NCI-H510A (cell line): ENCODE results near the gene SIRPG.

ENCODE experiments used
- DNase-seq: peaks from one replicate; lab custom pipeline; 2025; lab: John Stamatoyannopoulos, UW

Gene SIRPG

DNA sequence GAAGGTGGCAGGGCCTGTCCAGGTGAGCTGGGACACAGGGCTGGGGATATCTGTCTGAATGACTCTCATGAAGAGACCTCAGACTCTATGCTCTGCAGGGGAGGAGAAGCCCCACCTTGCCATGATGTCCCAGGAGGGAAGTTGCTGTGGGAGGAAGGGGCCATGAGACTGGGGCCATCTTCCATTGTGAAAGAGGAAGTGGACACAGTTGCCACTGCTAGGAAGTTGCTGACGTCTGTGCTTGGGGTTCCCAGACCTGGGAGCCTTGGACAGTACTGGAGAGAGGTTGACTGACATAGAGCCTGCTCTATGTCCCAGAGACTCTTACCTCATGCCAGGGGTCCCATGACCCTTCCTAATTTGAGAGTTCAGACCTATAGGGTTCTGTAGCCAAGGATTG lies 62.2 kb downstream of the SIRPG start:
- DNase-seq, result no peak

DNA sequence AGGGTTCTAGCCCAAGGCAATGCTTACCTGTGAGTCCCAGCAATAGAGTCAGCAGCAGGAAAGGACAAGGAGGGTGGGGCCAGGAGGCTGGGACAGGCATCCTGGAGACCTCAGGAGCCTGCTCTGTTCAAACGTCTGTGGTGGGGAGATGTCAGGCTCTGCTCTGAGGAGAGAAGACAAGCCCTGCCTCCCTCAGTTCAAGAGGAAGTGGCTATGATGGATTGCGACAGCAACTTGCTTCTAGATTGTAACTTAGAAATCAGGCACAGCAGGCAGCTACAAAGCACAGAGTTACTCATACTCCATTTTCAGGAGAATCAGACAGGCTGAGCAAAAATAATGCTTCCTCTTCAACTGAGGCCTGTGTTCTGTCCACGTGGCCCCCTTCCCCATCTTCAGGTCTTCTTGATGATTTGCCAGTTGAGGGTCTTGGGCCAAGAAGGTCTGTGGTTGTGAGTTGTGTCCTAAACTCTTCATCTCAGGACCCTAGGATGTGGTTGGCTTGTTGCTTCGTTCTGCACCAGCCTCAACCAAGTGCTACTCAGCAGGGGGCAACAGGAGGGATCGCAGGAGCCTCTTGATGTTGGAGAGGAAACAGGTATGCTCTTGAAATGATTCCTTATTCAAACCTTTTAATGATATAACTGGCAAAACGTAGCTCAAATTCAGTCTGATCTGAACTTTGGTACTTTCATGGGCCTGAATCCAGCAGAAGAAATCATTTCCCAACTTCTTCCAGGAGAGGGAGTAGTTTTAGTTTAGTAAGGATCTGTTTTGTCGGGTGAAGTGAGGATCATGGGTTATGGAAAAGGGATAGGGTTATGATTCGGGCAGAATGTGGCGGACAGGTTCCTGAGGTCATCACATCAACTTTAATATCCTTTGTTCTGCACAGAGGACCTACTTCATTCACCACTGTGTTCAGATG lies 68.8 kb downstream of the SIRPG start:
- no peak for DNase-seq

DNA sequence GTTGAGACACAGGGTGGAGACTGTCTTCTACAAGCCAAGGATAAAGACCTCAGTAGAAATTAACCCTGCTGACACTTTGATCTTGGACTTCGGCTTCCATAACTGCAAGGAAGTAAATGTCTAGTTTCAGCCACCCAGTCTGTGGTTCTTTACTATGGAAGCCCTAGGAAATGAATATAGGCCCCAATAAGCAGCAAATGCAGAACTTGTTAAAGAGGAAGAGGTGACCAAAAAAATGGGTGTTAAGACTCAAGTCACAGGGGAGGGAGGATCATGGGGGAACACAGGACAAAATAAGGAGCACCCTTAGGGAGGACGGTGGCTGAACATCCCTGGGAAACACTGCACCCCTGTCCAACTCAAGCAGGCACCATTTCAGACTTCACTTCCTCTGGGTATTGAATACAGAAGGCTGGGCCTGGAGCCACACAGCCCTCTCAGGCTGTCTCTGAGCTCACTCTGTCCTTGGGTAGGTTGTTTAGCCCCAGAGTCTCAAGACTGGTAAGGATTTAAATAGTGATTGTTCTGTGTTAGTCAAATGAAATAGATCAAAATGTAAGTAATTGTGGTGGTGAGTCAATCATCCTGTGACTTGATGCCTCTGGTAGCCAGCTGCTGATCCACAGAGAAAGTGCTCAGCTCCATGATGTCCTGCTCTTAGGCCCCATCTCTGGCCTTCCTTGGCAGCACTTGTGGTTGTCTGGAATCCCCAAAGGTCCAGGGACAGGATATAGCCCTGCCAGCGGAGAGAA lies 69.6 kb downstream of the SIRPG start:
- DNase-seq, result no peak

DNA sequence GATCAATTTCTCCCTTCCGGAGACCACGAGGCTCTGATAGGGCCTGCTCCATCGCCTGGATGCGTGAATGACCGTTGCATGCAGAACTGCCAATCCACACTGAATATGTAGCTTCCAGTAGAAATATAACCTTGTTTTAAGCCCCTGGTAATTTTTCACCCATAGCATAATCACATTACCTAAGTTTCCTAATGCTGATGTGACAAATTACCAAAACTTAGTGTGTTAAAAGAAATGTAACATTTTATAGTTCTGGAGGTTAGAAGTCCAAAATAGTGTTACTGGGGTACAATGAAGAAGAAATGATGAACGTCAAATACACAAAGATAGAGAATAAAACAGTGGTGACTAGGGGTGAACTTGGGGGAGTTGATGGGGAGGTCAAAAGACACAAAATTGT lies 78.1 kb downstream of the SIRPG start:
- no peak for DNase-seq
